Measurements from ENCODE around the gene PARVB.

PARVB gene, protein sequence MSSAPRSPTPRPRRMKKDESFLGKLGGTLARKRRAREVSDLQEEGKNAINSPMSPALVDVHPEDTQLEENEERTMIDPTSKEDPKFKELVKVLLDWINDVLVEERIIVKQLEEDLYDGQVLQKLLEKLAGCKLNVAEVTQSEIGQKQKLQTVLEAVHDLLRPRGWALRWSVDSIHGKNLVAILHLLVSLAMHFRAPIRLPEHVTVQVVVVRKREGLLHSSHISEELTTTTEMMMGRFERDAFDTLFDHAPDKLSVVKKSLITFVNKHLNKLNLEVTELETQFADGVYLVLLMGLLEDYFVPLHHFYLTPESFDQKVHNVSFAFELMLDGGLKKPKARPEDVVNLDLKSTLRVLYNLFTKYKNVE

DNA sequence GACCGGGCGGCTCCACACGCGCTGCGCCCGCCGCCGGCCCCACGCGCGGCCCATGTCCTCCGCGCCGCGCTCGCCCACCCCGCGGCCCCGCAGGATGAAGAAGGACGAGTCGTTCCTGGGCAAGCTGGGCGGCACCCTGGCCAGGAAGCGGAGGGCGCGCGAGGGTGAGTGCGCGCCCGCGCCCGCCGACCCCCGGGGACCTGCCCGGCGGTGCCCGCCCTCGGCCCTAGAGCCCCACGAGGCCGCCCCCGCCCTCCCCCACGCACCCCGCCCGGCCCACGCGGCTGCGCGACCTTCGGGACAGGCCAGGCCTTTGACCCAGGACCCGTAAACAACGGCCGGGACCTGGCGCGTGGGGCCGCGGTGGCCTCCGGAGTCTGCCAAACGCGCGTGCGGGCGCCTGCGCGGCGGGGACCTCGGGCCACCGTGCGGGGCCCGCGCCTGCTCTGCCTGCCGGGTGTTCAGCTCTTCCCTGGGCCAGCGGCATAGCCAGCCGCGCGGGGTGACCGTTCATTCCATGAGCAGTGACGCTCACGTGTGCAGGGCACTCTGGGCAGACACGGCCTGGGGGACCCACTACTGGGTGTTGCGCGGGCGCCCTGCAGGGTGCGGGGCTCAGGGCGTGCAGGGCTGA, at the start of gene PARVB:
PARVB (plus strand) TSS at position 15 of the 634 bp plus-strand sequence; CDS start at position 53, 38 bp downstream.
- H3K36me3 ChIP-seq (replicated peaks; ENCODE audit: low read depth, low read length), result peaks cover 12% of the 10 kb centered on the region
- peak within 1 kb of the TSS; percentile 98 for H3K4me2 ChIP-seq (ENCODE audit: low read length)
- H3K27me3 ChIP-seq (ENCODE audit: low read depth, low read length), result no peaks in the 10 kb centered on the region
- peak within 1 kb of the TSS; percentile 92 for H3K9ac ChIP-seq (ENCODE audit: low read length)
- no peak for TF ChIP-seq EZH2phosphoT487 (IDR thresholded peaks at IDR 0.05; ENCODE audit: low read depth)
- TF ChIP-seq, protein P1, sequence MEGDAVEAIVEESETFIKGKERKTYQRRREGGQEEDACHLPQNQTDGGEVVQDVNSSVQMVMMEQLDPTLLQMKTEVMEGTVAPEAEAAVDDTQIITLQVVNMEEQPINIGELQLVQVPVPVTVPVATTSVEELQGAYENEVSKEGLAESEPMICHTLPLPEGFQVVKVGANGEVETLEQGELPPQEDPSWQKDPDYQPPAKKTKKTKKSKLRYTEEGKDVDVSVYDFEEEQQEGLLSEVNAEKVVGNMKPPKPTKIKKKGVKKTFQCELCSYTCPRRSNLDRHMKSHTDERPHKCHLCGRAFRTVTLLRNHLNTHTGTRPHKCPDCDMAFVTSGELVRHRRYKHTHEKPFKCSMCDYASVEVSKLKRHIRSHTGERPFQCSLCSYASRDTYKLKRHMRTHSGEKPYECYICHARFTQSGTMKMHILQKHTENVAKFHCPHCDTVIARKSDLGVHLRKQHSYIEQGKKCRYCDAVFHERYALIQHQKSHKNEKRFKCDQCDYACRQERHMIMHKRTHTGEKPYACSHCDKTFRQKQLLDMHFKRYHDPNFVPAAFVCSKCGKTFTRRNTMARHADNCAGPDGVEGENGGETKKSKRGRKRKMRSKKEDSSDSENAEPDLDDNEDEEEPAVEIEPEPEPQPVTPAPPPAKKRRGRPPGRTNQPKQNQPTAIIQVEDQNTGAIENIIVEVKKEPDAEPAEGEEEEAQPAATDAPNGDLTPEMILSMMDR (IDR thresholded peaks at IDR 0.05; ENCODE audit: low read depth, low read length), result no peak
- H4K20me1 ChIP-seq (ENCODE audit: insufficient read depth, low read length), result peaks cover 13% of the 10 kb centered on the region
- H3K9me3 ChIP-seq (ENCODE audit: insufficient read depth, low read length), result no peaks in the 10 kb centered on the region
- H2AFZ ChIP-seq (ENCODE audit: low read depth, low read length), result peak within 1 kb of the TSS; percentile 29
- peak within 1 kb of the TSS; percentile 92 for H3K4me3 ChIP-seq (ENCODE audit: low read length)
- peak within 1 kb of the TSS; percentile 85 for H3K27ac ChIP-seq (ENCODE audit: low read length)
- H3K4me1 ChIP-seq (ENCODE audit: low read length), result peaks cover 41% of the 10 kb centered on the region
- peaks cover 65% of the 10 kb centered on the region for H3K79me2 ChIP-seq (ENCODE audit: low read length)

DNA sequence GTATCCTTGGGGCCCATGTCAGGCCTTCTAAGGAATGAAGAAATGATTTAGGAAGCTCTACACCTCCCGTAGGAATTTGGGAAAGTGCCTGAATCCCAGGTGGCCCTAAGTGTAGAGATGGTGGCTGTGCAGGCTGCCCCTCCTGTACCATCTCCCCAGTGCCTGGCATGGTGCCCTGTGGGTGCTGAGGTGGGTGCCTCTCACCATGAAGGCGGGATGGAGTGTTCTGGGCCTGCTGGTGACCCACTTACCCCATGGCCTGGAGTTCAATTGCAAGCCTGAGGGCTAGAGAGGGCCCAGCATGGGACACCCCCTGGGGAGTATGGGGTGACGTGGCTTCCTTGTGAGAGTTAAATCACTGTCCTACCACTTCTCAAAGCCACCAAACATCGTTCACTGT, 49.1 kb upstream of the PARVB start:
- Histone ChIP-seq H3K4me2 (ENCODE audit: low read length) (no peak overlapping the region), H4K20me1 (ENCODE audit: insufficient read depth, low read length) (no peaks in the 10 kb centered on the region), H3K27me3 (ENCODE audit: low read depth, low read length) (no peaks in the 10 kb centered on the region), H3K4me3 (ENCODE audit: low read length) (no peak overlapping the region), H3K36me3 (replicated peaks; ENCODE audit: low read depth, low read length) (peaks cover 57% of the 10 kb centered on the region), H3K9ac (ENCODE audit: low read length) (no peak overlapping the region), H3K4me1 (ENCODE audit: low read length) (no peaks in the 10 kb centered on the region), H2AFZ (ENCODE audit: low read depth, low read length) (no peak overlapping the region), H3K9me3 (ENCODE audit: insufficient read depth, low read length) (no peaks in the 10 kb centered on the region), H3K79me2 (ENCODE audit: low read length) (no peaks in the 10 kb centered on the region), H3K27ac (ENCODE audit: low read length) (no peak overlapping the region)
- TF ChIP-seq, protein P1 (IDR thresholded peaks at IDR 0.05; ENCODE audit: low read depth, low read length), result no peak
- TF ChIP-seq EZH2phosphoT487 (IDR thresholded peaks at IDR 0.05; ENCODE audit: low read depth), result no peak

DNA sequence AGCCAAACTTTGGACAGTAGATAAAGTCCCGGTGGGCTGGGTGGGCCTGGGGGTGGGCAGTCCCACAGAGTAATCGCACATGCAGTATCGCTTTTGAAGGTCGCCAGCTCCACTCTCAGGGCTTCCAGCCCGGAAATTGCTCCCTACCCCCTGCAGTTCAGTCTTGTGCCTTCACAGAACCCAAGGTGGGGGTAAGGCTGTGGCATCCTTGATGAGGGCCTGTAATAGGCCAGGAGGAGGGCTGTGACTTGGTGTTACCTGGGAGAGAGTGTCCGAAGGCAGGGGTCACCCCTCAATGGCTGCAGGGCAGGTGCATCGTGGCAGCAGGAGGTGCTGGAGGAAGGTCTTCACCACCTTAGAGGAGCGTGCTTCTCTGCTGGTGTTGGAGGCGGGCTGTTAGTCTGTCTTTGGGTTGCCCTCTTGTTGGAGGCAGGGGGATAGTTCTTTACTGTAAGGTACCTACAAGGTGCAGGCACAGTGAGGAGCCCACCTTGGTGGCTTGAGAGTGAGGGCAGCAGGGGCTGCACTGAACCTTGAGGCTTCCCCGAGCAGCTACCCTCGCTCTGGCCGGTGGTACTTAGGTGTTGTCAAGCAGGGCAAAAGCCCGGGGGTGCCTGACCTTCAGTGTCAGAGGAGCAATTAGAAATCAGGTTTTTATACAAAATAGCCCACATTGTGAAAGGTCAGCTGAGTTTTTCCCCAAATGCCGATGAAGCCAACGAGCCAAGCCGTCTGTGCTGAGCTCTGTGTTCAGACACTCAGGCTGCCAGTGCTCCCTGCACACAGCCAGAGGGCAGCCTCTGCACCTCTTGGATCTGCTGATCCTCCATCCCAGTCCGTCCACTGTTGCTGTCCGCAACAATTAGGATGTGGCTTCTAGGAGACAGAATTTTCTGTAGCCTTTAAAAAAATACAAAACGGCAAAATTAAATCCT, 47.0 kb upstream of the PARVB start:
- Histone ChIP-seq H2AFZ (ENCODE audit: low read depth, low read length) (no peak overlapping the region), H3K36me3 (replicated peaks; ENCODE audit: low read depth, low read length) (peaks cover 61% of the 10 kb centered on the region), H3K4me1 (ENCODE audit: low read length) (no peaks in the 10 kb centered on the region), H3K79me2 (ENCODE audit: low read length) (no peaks in the 10 kb centered on the region), H3K4me3 (ENCODE audit: low read length) (no peak overlapping the region), H3K9ac (ENCODE audit: low read length) (no peak overlapping the region), H4K20me1 (ENCODE audit: insufficient read depth, low read length) (no peaks in the 10 kb centered on the region), H3K27me3 (ENCODE audit: low read depth, low read length) (no peaks in the 10 kb centered on the region), H3K4me2 (ENCODE audit: low read length) (no peak overlapping the region), H3K9me3 (ENCODE audit: insufficient read depth, low read length) (no peaks in the 10 kb centered on the region), H3K27ac (ENCODE audit: low read length) (no peak overlapping the region)
- TF ChIP-seq, protein P1 (IDR thresholded peaks at IDR 0.05; ENCODE audit: low read depth, low read length), result no peak
- no peak for TF ChIP-seq EZH2phosphoT487 (IDR thresholded peaks at IDR 0.05; ENCODE audit: low read depth)
